Liver (tissue), 9 donors: ENCODE measurements around the gene LRMDA. TPM values are rescaled to one million over a fixed set of nuclear protein-coding genes. Genes with fewer than 3 reads are reported as not detected.

Experiments
- DNase-seq: peaks from one replicate; pipeline ENCODE4 v3.0.0-alpha.2; 2017; ENCODE audit warnings: low spot score
- H3K27ac ChIP-seq, 2 donors: one replicate each; pipeline ENCODE4 v1.7.0; 2013; ENCODE audit warnings: inconsistent platforms in 2 of 2, low read length in 2 of 2, control low read depth in 1 of 2, low read depth in 1 of 2, mild to moderate bottlenecking in 1 of 2
- H3K27me3 ChIP-seq, 4 donors: one replicate each; pipeline versions ENCODE4 v1.6.1 to v1.7.0; 2013; ENCODE audit warnings: low read length in 3 of 4, inconsistent platforms in 1 of 4, mild to moderate bottlenecking in 1 of 4, moderate library complexity in 1 of 4; ENCODE audit not compliant: control insufficient read depth in 4 of 4, insufficient read depth in 4 of 4
- H3K36me3 ChIP-seq, 4 donors: one replicate each; pipeline versions ENCODE4 v1.6.1 to v1.7.0; 2013; ENCODE audit warnings: low read length in 3 of 4, mild to moderate bottlenecking in 3 of 4, low read depth in 1 of 4, moderate library complexity in 1 of 4; ENCODE audit not compliant: control insufficient read depth in 4 of 4, insufficient read depth in 3 of 4
- H3K4me1 ChIP-seq, 4 donors: one replicate each; pipeline versions ENCODE4 v1.6.1 to v1.7.0; 2013; ENCODE audit warnings: low read length in 3 of 4, mild to moderate bottlenecking in 3 of 4, moderate library complexity in 1 of 4; ENCODE audit not compliant: control insufficient read depth in 4 of 4, insufficient read depth in 4 of 4
- H3K4me3 ChIP-seq, 3 donors: one replicate each; pipeline versions ENCODE4 v1.6.1 to v1.7.0; 2013; ENCODE audit warnings: low read length in 3 of 3, control low read depth in 1 of 3, low read depth in 1 of 3, mild to moderate bottlenecking in 1 of 3
- H3K9ac ChIP-seq, 2 donors: one replicate each; pipeline ENCODE4 v1.7.0; 2013; ENCODE audit warnings: low read length in 2 of 2, mild to moderate bottlenecking in 2 of 2, moderate library complexity in 2 of 2, control low read depth in 1 of 2, low read depth in 1 of 2
- H3K9me3 ChIP-seq, 4 donors: one replicate each; pipeline versions ENCODE4 v1.6.1 to v1.7.0; 2013; ENCODE audit warnings: low read length in 3 of 4; ENCODE audit not compliant: control insufficient read depth in 4 of 4
- ATF3 ChIP-seq: IDR thresholded peaks from 2 replicates; pipeline ENCODE4 v1.6.1; 2016; ENCODE audit warnings: antibody characterized with exemption
- CTCF ChIP-seq: fragments of 150-350 bp; IDR thresholded peaks from 2 replicates; pipeline ENCODE4 v1.5.1; 2017; ENCODE audit warnings: improper control_type of control experiment, low read depth, low read length; ENCODE audit not compliant: missing input control
- EGR1 ChIP-seq, 2 donors: IDR thresholded peaks; 2 replicates each; pipeline ENCODE4 v1.6.1; 2016 to 2018; ENCODE audit warnings: antibody characterized with exemption in 2 of 2, low read depth in 2 of 2
- FOXA2 ChIP-seq: IDR thresholded peaks from 2 replicates; pipeline ENCODE4 v1.6.1; 2016; ENCODE audit warnings: antibody characterized with exemption
- HNF4A ChIP-seq, 2 donors: conservative IDR thresholded peaks; 2 replicates each; pipeline ENCODE4 v1.6.1; 2016; ENCODE audit warnings: antibody characterized with exemption in 2 of 2, mild to moderate bottlenecking in 2 of 2
- HNF4G ChIP-seq: IDR thresholded peaks from 2 replicates; pipeline ENCODE4 v1.6.1; 2016; ENCODE audit warnings: antibody characterized with exemption
- JUND ChIP-seq, 2 donors: IDR thresholded peaks; 2 replicates each; pipeline ENCODE4 v1.6.1; 2016; ENCODE audit warnings: antibody characterized with exemption in 2 of 2
- MAX ChIP-seq: IDR thresholded peaks from 2 replicates; pipeline ENCODE4 v1.6.1; 2016; ENCODE audit warnings: antibody characterized with exemption
- RAD21 ChIP-seq, 2 donors: IDR thresholded peaks; 2 replicates each; pipeline ENCODE4 v1.6.1; 2016; ENCODE audit warnings: antibody characterized with exemption in 2 of 2, mild to moderate bottlenecking in 2 of 2
- RXRA ChIP-seq, 2 donors: IDR thresholded peaks; 2 replicates each; pipeline ENCODE4 v1.6.1; 2017 to 2018; ENCODE audit warnings: antibody characterized with exemption in 2 of 2, mild to moderate bottlenecking in 1 of 2
- TAF1 ChIP-seq: conservative IDR thresholded peaks from 2 replicates; pipeline ENCODE4 v1.6.1; 2016; ENCODE audit warnings: antibody characterized with exemption, mild to moderate bottlenecking
- YY1 ChIP-seq: IDR thresholded peaks from 2 replicates; pipeline ENCODE4 v1.6.1; 2016; ENCODE audit warnings: antibody characterized with exemption, mild to moderate bottlenecking
- ZBTB33 ChIP-seq: IDR thresholded peaks from 2 replicates; pipeline ENCODE4 v1.6.1; 2016; ENCODE audit warnings: antibody characterized with exemption
- WGBS: extraction: QIAGEN DNeasy Blood & Tissue Kit; methylation state at CpG from one replicate; pipeline ENCODE4 v1.1.7; 2013; 5-methylcytosine and 5-hydroxymethylcytosine counted together
- polyA plus RNA-seq, 2 donors: library from polyadenylated mRNA; stranded (reverse) in 1 of 2; unstranded in 1 of 2; fragments of 200-250 nt in 1 of 2; fragments of >200 nt in 1 of 2; fragmentation: Nextera tagmentation in 1 of 2; extraction: Ambion mirVana in 1 of 2; gene quantifications; one replicate each; pipeline versions ENCODE4 v1.2.1 to v1.2.3, GENCODE V29; 2013 to 2015
- total RNA-seq, 2 donors: library from RNA; depleted of rRNA; stranded (reverse); fragments of >200 nt; gene quantifications; one replicate each; pipeline ENCODE4 v1.2.3, GENCODE V29; 2014
- donor health status: healthy.
- donor health status: healthy.
- donor health status: healthy.
- donor health status: healthy.
- donor health status: healthy.

LRMDA gene
- total and polyA plus RNA-seq, 4 donors = 7.9 to 15.8 (median 11.3) TPM

GRCh38 chr10:75916906-75917305 is 485.5 kb downstream of the LRMDA start (continued):
- TF ChIP-seq ZBTB33 (no peak), EGR1 (IDR thresholded peaks at IDR 0.05; ENCODE audit: low read depth in 2 of 2) (no peak), FOXA2 (no peak), RXRA (IDR thresholded peaks at IDR 0.05) (no peak), ATF3 (no peak), HNF4G (no peak)

- no peaks in the 10 kb centered on the region for H3K4me1 ChIP-seq
- no peaks in the 10 kb centered on the region for H3K9me3 ChIP-seq
- H3K9ac ChIP-seq = no peak overlapping the region
- H3K36me3 ChIP-seq = no peaks in the 10 kb centered on the region
- H3K4me3 ChIP-seq = no peak overlapping the region
- 91% methylated on average over 2 of the region's 2 CpGs for WGBS
- DNase-seq = no peak
- TF ChIP-seq RXRA (IDR thresholded peaks at IDR 0.05) (no peak), JUND (IDR thresholded peaks at IDR 0.05) (no peak), YY1 (no peak), FOXA2 (no peak), ATF3 (no peak), HNF4G (no peak), EGR1 (IDR thresholded peaks at IDR 0.05; ENCODE audit: low read depth in 2 of 2) (no peak), TAF1 (no peak), HNF4A (conservative IDR thresholded peaks at IDR 0.05) (no peak), MAX (no peak)
- no peak overlapping the region for H3K27ac ChIP-seq
- H3K27me3 ChIP-seq = no peaks in the 10 kb centered on the region
Observed at GRCh38 chr10:75919913-75920312, 488.5 kb downstream of the LRMDA start.

- DNase-seq = no peak
- Histone ChIP-seq H3K4me1 (no peaks in the 10 kb centered on the region), H3K27ac (no peak overlapping the region)
Observed at GRCh38 chr10:75922435-75922834, 491.0 kb downstream of the LRMDA start.

More at GRCh38 chr10:75922435-75922834, 491.0 kb downstream of the LRMDA start:
- H3K36me3 ChIP-seq = no peaks in the 10 kb centered on the region
- no peaks in the 10 kb centered on the region for H3K9me3 ChIP-seq
- no peak overlapping the region for H3K4me3 ChIP-seq
- H3K27me3 ChIP-seq = no peaks in the 10 kb centered on the region
- no peak overlapping the region for H3K9ac ChIP-seq
- peak; percentile 35 for TF ChIP-seq CTCF
- no peak for TF ChIP-seq HNF4G
- peak; percentile 59 to 70 for TF ChIP-seq RAD21 (IDR thresholded peaks at IDR 0.05)
